ENCODE measurements around the gene GOT2. TPM values are rescaled to one million over a fixed set of nuclear protein-coding genes. Genes with fewer than 3 reads are reported as not detected.

The GOT2 gene
- total RNA-seq (2022; extraction: Qiagen RNA extraction), result 168 to 181 TPM (median 173 TPM) in 5 replicates

DNA sequence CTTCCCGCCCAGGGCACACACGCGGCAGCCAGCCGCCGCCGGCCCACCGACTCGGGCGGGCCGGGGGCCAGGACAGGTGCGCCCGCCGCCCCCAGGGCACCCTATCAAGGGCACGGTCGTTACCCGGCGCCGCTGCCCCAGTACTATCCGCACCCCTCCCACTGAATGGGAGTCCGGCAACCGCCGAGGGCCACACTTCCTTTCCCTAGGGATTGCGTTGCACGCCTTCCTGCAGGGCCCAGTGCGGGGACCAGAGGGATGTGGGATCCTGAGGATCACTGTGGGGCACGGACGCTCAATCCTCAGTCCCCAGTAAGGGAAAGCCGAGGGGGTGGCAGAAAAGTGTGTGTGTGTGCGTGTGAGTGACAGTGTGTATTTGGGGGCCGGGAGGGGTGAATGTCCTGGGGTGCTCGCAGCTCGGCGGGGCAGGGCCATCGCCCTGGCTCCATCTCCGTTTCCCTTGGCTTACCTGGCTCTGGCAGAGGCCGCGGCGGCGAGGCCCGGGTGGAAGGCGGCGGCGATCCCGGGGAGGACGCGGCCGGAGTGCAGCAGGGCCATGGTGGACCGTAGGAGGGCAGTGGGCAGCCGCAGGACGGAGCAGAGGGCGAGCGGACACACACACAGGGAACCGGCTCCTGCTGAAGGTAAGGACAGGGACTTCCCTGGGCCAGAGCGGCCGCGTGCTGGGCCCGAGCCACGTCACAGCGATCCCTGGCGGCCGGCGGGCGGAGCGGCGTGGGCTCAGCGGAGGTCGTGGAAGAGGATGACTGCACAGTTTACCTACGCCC is at the start of gene GOT2:
Gene GOT2, minus strand, starts transcription at position 646 of the 788 bp plus-strand sequence. Its CDS starts 88 bp downstream, at position 558.

DNA sequence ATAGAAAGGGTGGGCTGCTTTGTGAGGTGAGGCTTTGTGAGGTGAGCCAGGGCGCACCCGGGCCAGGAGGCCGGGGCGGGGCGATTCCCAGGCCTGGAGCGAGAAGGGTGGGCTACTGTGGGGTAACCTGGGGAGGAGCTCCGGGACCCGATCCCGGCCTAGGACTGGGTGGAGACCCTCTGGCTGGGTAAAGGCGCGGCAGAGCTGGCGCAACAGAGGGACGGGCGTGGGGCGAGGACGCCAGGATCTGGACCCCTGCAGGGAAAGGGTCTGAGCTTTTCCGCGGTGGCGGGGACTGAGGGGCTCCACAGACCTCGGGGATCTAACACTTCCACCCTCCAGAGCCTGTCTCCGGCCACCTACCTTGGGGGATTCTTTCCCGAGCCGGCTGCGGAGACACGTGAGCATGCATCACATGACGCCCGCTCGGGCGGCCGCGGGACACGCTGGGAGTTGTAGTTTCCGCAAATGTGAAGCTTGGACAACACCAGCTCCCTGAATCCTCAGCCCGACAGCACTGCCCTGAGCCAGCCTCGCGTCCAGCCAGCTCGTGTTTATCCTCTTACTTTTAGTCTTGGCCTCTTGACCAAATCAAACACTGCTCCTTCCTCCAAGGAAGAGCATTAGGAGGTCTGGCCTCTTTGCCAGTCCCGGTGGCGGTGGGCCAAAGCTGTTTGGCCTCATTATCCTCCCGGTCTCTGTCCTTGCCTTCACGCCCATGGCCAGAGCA is 49.6 kb downstream of the GOT2 start, which contains the start of gene SLC38A7:
Gene SLC38A7, minus strand, starts transcription at position 417 of the 730 bp plus-strand sequence. CDS start 4,644 bp downstream, outside the sequence.

Other genes with a start within 250 kb of the GOT2 start
- 26.7 to 28.7 TPM (median 27.7 TPM) in 5 replicates for gene NDRG4, start 234.2 kb downstream of the GOT2 start, total RNA-seq (2022; extraction: Qiagen RNA extraction)
- gene SETD6, start 218.8 kb downstream of the GOT2 start, total RNA-seq (2022; extraction: Qiagen RNA extraction), result 11.0 to 15.1 TPM (median 13.9 TPM) in 5 replicates
- 107 to 161 TPM (median 110 TPM) in 5 replicates for gene CNOT1, start 104.5 kb downstream of the GOT2 start, total RNA-seq (2022; extraction: Qiagen RNA extraction)
- 17.0 to 21.7 TPM (median 18.5 TPM) in 5 replicates for gene SLC38A7, start 49.5 kb downstream of the GOT2 start, total RNA-seq (2022; extraction: Qiagen RNA extraction)